ENCODE data around the gene DIABLO. TPM values are rescaled to one million over a fixed set of nuclear protein-coding genes. Genes with fewer than 3 reads are reported as not detected.

DIABLO gene
- total RNA-seq, 2 donors from 2014 or later: 48.4 to 51.3 TPM

DNA sequence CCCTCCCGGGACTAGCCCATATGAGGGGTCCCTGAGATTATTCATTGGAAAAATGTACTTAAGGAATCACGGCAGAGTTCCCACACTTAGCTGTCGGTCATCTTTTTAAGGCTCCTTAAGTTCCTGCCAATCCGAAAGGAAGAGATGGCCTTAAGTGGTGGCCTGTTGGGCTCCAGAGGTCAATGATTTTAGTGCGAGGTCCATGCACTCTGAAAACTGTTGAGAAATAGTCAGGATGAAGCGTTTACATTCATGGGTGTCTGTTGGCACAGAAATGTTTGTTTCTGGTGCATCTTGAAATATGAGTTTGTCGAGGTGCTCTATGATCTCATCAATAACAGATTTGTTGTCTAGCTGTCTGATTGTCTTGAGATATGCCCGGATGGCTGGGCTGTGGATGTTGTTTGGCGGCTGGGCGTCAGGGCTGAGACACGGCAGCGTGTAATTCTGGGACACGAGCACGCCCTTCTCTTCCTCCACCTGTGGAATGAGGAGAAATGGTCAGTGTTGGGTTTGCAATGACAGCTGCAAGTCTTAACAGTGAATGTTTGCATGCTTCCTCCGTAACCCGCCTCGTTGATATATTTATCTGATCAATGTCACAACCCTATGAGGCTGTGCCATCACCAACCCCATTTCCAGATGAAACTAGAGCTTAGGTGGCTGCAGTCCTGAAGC is 53.5 kb downstream of the DIABLO start:
- ATAC-seq (replicated peaks in 1 of 2) (no peak), DNase-seq (no peak)
- no peak overlapping the region for H3K4me3 Mint-ChIP-seq
- no peaks in the 10 kb centered on the region for H3K9me3 Mint-ChIP-seq
- no peaks in the 10 kb centered on the region for H3K36me3 Mint-ChIP-seq (ENCODE audit: insufficient read depth in 2 of 2)
- H3K4me1 Mint-ChIP-seq (ENCODE audit: low read depth): peaks cover 16% of the 10 kb centered on the region
- no peaks in the 10 kb centered on the region for H3K27me3 Mint-ChIP-seq (ENCODE audit: low read depth)
- no peak overlapping the region for H3K27ac Mint-ChIP-seq

DNA sequence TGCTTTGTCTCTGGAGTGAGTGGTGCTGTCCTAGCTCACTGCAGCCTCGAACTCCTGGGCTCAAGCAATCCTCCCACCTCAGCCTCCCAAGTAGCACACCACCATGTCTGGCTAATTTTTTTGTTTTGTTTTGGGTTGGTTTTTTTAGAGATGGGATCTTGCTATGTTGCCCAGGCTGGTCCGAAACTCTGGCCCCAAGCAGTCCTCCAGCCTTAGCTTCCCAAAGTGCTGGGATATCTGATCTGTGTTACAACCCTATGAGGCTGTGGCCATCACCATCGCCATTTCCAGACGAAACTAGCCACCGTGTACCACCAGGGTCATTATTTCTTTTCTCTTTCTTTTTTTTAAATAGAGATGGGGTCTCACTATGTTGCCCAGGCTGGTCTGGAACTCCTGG is 54.5 kb downstream of the DIABLO start:
- no peaks in the 10 kb centered on the region for H3K9me3 Mint-ChIP-seq

GRCh38 chr12:122168492-122168891 is 57.4 kb downstream of the DIABLO start:
- DNase-seq: no peak
- no peaks in the 10 kb centered on the region for H3K27me3 Mint-ChIP-seq (ENCODE audit: low read depth)
- H3K4me1 Mint-ChIP-seq (ENCODE audit: low read depth): peaks cover 25% of the 10 kb centered on the region
- H3K36me3 Mint-ChIP-seq (ENCODE audit: insufficient read depth in 2 of 2): no peaks in the 10 kb centered on the region
- no peaks in the 10 kb centered on the region for H3K9me3 Mint-ChIP-seq
- no peak overlapping the region for H3K4me3 Mint-ChIP-seq
- no peak overlapping the region for H3K27ac Mint-ChIP-seq
- no peak for ATAC-seq (replicated peaks in 1 of 2)

More for the DNA sequence above, 54.5 kb downstream of the DIABLO start:
- Mint-ChIP-seq H3K27ac (no peak overlapping the region), H3K4me3 (no peak overlapping the region), H3K27me3 (ENCODE audit: low read depth) (no peaks in the 10 kb centered on the region), H3K36me3 (ENCODE audit: insufficient read depth in 2 of 2) (no peaks in the 10 kb centered on the region), H3K4me1 (ENCODE audit: low read depth) (peaks cover 26% of the 10 kb centered on the region)
- DNase-seq: no peak
- no peak for ATAC-seq (replicated peaks in 1 of 2)

DNA sequence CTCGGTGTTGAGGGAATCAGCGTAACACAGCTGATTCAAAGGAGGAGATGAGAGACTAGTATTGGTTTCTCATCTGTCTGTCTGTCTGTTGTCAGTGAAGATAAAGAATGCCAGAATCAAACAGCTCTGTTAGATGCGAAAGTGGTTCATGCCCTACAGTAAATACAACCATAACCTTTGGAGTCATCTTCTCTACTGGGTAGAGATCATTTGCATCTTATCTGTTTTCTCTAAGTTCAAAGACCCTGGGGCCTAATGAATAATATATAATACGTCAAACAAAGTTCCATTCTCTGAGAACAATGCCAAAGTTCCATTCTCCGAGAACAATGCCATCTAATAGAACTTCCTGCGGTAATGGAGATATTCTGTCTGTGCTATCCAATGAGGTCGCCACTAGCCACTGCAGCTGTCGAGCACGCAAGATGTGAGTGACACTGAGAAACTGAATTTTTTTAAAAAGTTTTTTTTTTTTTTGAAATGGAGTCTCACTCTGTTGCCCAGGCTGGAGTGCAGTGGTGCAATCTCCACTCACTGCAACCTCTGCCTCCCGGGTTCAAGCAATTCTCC is 58.4 kb downstream of the DIABLO start:
- peak in 1 of 2 donors; percentile 41 for ATAC-seq (replicated peaks in 1 of 2)
- H3K27ac Mint-ChIP-seq: no peak overlapping the region
- no peak for DNase-seq
- peaks cover 36% of the 10 kb centered on the region for H3K4me1 Mint-ChIP-seq (ENCODE audit: low read depth)
- H3K27me3 Mint-ChIP-seq (ENCODE audit: low read depth): no peaks in the 10 kb centered on the region
- H3K36me3 Mint-ChIP-seq (ENCODE audit: insufficient read depth in 2 of 2): no peaks in the 10 kb centered on the region
- H3K4me3 Mint-ChIP-seq: peak overlapping the region; percentile 58 to 72
- no peaks in the 10 kb centered on the region for H3K9me3 Mint-ChIP-seq

- peaks cover 43% of the 10 kb centered on the region for H3K4me1 Mint-ChIP-seq (ENCODE audit: low read depth)
- peak overlapping the region; percentile 55 for H3K27ac Mint-ChIP-seq
- no peaks in the 10 kb centered on the region for H3K36me3 Mint-ChIP-seq (ENCODE audit: insufficient read depth in 2 of 2)
- DNase-seq (peak; percentile 75 to 84), ATAC-seq (replicated peaks in 1 of 2) (peak; percentile 87 to 91)
- no peaks in the 10 kb centered on the region for H3K9me3 Mint-ChIP-seq
- no peaks in the 10 kb centered on the region for H3K27me3 Mint-ChIP-seq (ENCODE audit: low read depth)
- peak overlapping the region; percentile 58 to 72 for H3K4me3 Mint-ChIP-seq
Observed at GRCh38 chr12:122166422-122167349, 59.2 kb downstream of the DIABLO start.

GRCh38 chr12:122162976-122163375 is 62.9 kb downstream of the DIABLO start:
- H3K36me3 Mint-ChIP-seq (ENCODE audit: insufficient read depth in 2 of 2): no peaks in the 10 kb centered on the region
- H3K9me3 Mint-ChIP-seq: no peaks in the 10 kb centered on the region
- no peaks in the 10 kb centered on the region for H3K27me3 Mint-ChIP-seq (ENCODE audit: low read depth)
- peak overlapping the region; percentile 60 for H3K27ac Mint-ChIP-seq
- peak overlapping the region in 1 of 2 donors; percentile 31 for H3K4me3 Mint-ChIP-seq
- DNase-seq (no peak), ATAC-seq (replicated peaks in 1 of 2) (no peak)
- peaks cover 44% of the 10 kb centered on the region for H3K4me1 Mint-ChIP-seq (ENCODE audit: low read depth)

DNA sequence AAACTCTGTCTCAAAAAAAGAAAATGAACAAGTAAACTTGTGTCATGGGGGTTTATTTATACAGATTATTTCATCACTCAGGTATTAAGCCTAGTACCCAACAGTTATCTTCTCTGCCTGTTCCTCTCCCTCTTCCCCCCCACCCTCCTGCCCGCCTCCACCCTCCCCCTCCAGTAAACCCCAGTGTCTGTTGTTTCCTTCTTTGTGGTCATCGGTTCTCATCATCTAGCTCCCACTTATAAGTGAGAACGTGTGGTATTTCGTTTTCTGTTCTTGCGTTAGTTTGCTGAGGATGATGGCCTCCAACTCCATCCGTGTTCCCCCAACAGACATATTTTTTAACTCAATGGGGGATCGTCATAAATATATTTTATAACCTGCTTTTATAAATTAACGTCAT is 64.2 kb downstream of the DIABLO start:
- Mint-ChIP-seq H3K36me3 (ENCODE audit: insufficient read depth in 2 of 2) (no peaks in the 10 kb centered on the region), H3K27ac (peak overlapping the region; percentile 38), H3K9me3 (no peaks in the 10 kb centered on the region), H3K27me3 (ENCODE audit: low read depth) (no peaks in the 10 kb centered on the region), H3K4me3 (peak overlapping the region; percentile 53 to 65), H3K4me1 (ENCODE audit: low read depth) (peaks cover 35% of the 10 kb centered on the region)
- peak in 1 of 2 donors; percentile 31 for DNase-seq
- peak; percentile 16 to 30 for ATAC-seq (replicated peaks in 1 of 2)

DNA sequence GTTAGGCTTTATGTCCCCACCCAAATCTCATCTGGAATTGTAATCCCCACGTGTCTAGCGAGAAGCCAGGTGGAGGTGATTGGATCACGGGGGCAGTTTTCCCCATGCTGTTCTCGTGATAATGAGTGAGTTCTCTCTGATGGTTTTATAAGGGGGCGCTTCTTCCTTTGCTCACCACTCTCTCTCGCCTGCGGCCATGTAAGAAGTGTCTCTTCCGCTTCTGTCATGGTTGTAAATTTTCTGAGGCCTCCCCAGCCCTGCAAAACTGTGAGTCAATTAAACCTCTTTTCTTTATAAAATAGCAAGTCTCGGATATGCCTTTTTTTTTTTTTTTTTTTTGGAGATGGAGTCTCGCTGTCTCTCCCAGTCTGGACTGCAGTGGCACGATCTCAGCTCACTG is 65.1 kb downstream of the DIABLO start:
- Mint-ChIP-seq H3K9me3 (no peaks in the 10 kb centered on the region), H3K27me3 (ENCODE audit: low read depth) (no peaks in the 10 kb centered on the region), H3K27ac (no peak overlapping the region), H3K4me1 (ENCODE audit: low read depth) (peaks cover 26% of the 10 kb centered on the region), H3K36me3 (ENCODE audit: insufficient read depth in 2 of 2) (no peaks in the 10 kb centered on the region), H3K4me3 (no peak overlapping the region)
- ATAC-seq (replicated peaks in 1 of 2) (no peak), DNase-seq (no peak)

GRCh38 chr12:122159882-122160281 is 66.0 kb downstream of the DIABLO start:
- peaks cover 20% of the 10 kb centered on the region for H3K4me1 Mint-ChIP-seq (ENCODE audit: low read depth)
- H3K27ac Mint-ChIP-seq: no peak overlapping the region
- no peaks in the 10 kb centered on the region for H3K27me3 Mint-ChIP-seq (ENCODE audit: low read depth)
- no peaks in the 10 kb centered on the region for H3K9me3 Mint-ChIP-seq
- H3K36me3 Mint-ChIP-seq (ENCODE audit: insufficient read depth in 2 of 2): no peaks in the 10 kb centered on the region
- peak in 1 of 2 donors; percentile 50 for ATAC-seq (replicated peaks in 1 of 2)
- DNase-seq: no peak
- H3K4me3 Mint-ChIP-seq: no peak overlapping the region

DNA sequence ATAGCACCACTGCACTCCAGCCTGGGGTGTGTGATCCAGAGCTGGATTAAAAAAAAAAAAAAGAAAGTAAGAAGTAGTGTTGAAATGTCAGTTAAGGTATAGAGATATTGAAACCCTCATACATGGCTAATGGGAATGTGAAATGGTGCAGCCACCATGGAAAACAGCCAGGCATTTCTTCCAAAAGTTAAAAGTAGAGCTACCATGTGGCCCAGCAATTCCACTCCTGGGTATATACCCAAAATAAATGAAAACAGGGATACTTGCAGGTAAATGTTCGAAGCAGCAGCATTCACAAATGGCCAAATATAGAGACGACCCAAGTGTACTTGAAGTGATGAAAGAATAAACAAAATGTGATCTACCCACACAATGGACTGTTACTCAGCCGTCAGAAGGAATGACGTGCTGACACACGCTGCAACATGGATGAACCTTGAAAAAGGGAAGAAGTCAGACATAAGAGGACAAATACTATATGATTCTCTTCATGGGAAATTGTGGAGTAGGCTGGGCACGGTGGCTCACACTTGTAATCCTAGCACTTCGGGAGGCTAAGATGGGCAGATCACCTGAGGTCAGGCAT is 67.1 kb downstream of the DIABLO start:
- Mint-ChIP-seq H3K4me1 (ENCODE audit: low read depth) (peaks cover 19% of the 10 kb centered on the region), H3K9me3 (no peaks in the 10 kb centered on the region), H3K36me3 (ENCODE audit: insufficient read depth in 2 of 2) (no peaks in the 10 kb centered on the region), H3K27ac (no peak overlapping the region), H3K27me3 (ENCODE audit: low read depth) (no peaks in the 10 kb centered on the region), H3K4me3 (no peak overlapping the region)
- ATAC-seq (replicated peaks in 1 of 2) (no peak), DNase-seq (no peak)

Data from activated T-cell treated with anti-CD3 and anti-CD28 coated beads, Interleukin-2, amount 50 U/mL, for 72 hours (primary cell).